Neural cell (in vitro differentiated cells): ENCODE results near the gene NFAM1. TPM values are rescaled to one million over a fixed set of nuclear protein-coding genes. Genes with fewer than 3 reads are reported as not detected.

Source experiments
- H2AFZ ChIP-seq: fragments of 200-600, 300-800 bp; sonication (generic), shearing (Covaris generic); 2 replicates; pipeline ENCODE4 v1.6.0; 2014; ENCODE audit warnings: low read depth, mild to moderate bottlenecking, antibody characterized with exemption, low read length, moderate library complexity
- H3F3A ChIP-seq: fragments of 200-600 bp; shearing (Covaris generic); 2 replicates; pipeline ENCODE4 v1.6.1; 2016; ENCODE audit warnings: mild to moderate bottlenecking, moderate library complexity, mixed read lengths, antibody characterized with exemption, low read length; ENCODE audit not compliant: insufficient read depth, poor library complexity, severe bottlenecking
- H3K27ac ChIP-seq: fragments of 200-600, 300-800 bp; sonication (generic), shearing (Covaris generic); 2 replicates; pipeline ENCODE4 v1.5.1; 2014; ENCODE audit warnings: mild to moderate bottlenecking, low read length, moderate library complexity
- H3K27me3 ChIP-seq: fragments of 300-800, 200-600 bp; sonication (generic), shearing (Covaris generic); 2 replicates; pipeline ENCODE4 v1.6.0; 2014; ENCODE audit warnings: mild to moderate bottlenecking, low read depth, low read length, moderate library complexity; ENCODE audit not compliant: insufficient read depth
- H3K36me3 ChIP-seq: fragments of 300-800, 200-600 bp; sonication (generic), shearing (Covaris generic); 2 replicates; pipeline ENCODE4 v1.5.1; 2014; ENCODE audit warnings: mild to moderate bottlenecking, antibody characterized with exemption, low read length, moderate library complexity; ENCODE audit not compliant: insufficient read depth
- H3K4me2 ChIP-seq: fragments of 300-800, 200-600 bp; sonication (generic), shearing (Covaris generic); 2 replicates; pipeline ENCODE4 v1.6.0; 2014; ENCODE audit warnings: mild to moderate bottlenecking, low read length
- H3K4me3 ChIP-seq: fragments of 300-800, 200-600 bp; sonication (generic), shearing (Covaris generic); 2 replicates; pipeline ENCODE4 v1.5.1; 2014; ENCODE audit warnings: mild to moderate bottlenecking, low read length, moderate library complexity
- H3K79me2 ChIP-seq: fragments of 200-600 bp; shearing (Covaris generic); replicated peaks from 2 replicates; pipeline ENCODE4 v1.6.0; 2014; ENCODE audit warnings: mild to moderate bottlenecking, low read length, moderate library complexity; ENCODE audit not compliant: insufficient read depth
- H3K9ac ChIP-seq: fragments of 300-800, 200-600 bp; sonication (generic), shearing (Covaris generic); 2 replicates; pipeline ENCODE4 v1.6.1; 2016; ENCODE audit warnings: mild to moderate bottlenecking, low read length, mixed read lengths
- H3K9me2 ChIP-seq: fragments of 200-600 bp; shearing (Covaris generic); 2 replicates; pipeline ENCODE4 v1.6.1; 2016; ENCODE audit warnings: mild to moderate bottlenecking, low read length, mixed read lengths; ENCODE audit not compliant: insufficient read depth
- H3K9me3 ChIP-seq: fragments of 200-600, 300-800 bp; sonication (generic), shearing (Covaris generic); 2 replicates; pipeline ENCODE4 v1.6.1; 2016; ENCODE audit warnings: mild to moderate bottlenecking, mixed run types, low read length, moderate library complexity, mixed read lengths
- H4K20me1 ChIP-seq: fragments of 200-600 bp; shearing (Covaris generic); 2 replicates; pipeline ENCODE4 v1.6.1; 2016; ENCODE audit warnings: mild to moderate bottlenecking, mixed run types; ENCODE audit not compliant: insufficient read depth
- EP300 ChIP-seq: fragments of 450-650 bp; conservative IDR thresholded peaks from 2 replicates; pipeline ENCODE4 v1.6.1; 2014; ENCODE audit warnings: antibody characterized with exemption, mild to moderate bottlenecking, moderate library complexity; ENCODE audit not compliant: poor library complexity, severe bottlenecking
- EZH2 ChIP-seq: fragments of 200-600, 300-800 bp; shearing (Covaris generic), sonication (generic); IDR thresholded peaks from 2 replicates; pipeline ENCODE4 v1.6.1; 2014; ENCODE audit warnings: antibody characterized with exemption, low read length, borderline replicate concordance, mild to moderate bottlenecking; ENCODE audit not compliant: insufficient read depth, poor library complexity, severe bottlenecking
- MXI1 ChIP-seq: fragments of 450-650 bp; conservative IDR thresholded peaks from 2 replicates; pipeline ENCODE4 v1.6.1; 2014; ENCODE audit warnings: antibody characterized with exemption, mild to moderate bottlenecking; ENCODE audit not compliant: poor library complexity, severe bottlenecking
- POLR2AphosphoS5 ChIP-seq: IDR thresholded peaks from 2 replicates; pipeline ENCODE4 v1.6.1; 2012
- RAD21 ChIP-seq: fragments of 450-650 bp; conservative IDR thresholded peaks from 2 replicates; pipeline ENCODE4 v1.6.1; 2014; ENCODE audit warnings: antibody characterized with exemption, mild to moderate bottlenecking, moderate library complexity
- SMC3 ChIP-seq: fragments of 450-650 bp; conservative IDR thresholded peaks from 2 replicates; pipeline ENCODE4 v1.6.1; 2014; ENCODE audit warnings: antibody characterized with exemption, mild to moderate bottlenecking, moderate library complexity; ENCODE audit not compliant: poor library complexity
- TAF1 ChIP-seq: IDR thresholded peaks from 2 replicates; pipeline ENCODE4 v1.6.1; 2012; ENCODE audit warnings: low read depth
- polyA plus RNA-seq: library from polyadenylated mRNA; depleted of rRNA; stranded (reverse); fragments of >200 nt; gene quantifications from 2 replicates; pipeline ENCODE4 v1.2.3, GENCODE V29; 2014
- TF ChIP-seq, protein P1 (sequence below): IDR thresholded peaks from 2 replicates; pipeline ENCODE4 v1.6.1; 2012; ENCODE audit warnings: borderline replicate concordance

Gene NFAM1
- polyA plus RNA-seq, 1 donor from 2014 or later = 0.05 TPM

DNA sequence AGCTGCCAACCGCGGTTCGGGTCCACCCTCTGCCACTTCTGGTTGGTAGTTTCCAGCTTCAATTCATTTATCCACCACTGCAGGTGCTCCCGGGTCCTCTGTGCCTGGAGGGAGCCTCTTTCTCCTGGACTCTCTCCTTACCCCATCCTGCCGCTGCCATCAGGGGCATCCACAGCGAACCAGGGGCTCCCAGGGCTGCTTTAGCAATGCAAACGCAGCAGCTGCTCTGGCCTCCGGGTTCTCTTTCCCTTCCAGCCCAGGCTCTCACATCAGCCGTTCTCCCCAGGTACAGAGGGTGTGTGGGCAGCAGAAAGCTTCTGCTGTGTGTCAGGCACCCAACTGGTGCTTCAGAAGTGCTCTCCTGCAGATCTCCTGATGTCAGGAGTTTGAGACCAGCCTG, 27.9 kb downstream of the NFAM1 start:
- no peak overlapping the region for H3K4me3 ChIP-seq
- no peak overlapping the region for H3K9ac ChIP-seq
- no peak for TF ChIP-seq POLR2AphosphoS5
- TF ChIP-seq MXI1 = no peak
- no peak for TF ChIP-seq TAF1
- TF ChIP-seq RAD21 = no peak
- no peak for TF ChIP-seq SMC3
- no peak for TF ChIP-seq EZH2
- TF ChIP-seq, protein P1, sequence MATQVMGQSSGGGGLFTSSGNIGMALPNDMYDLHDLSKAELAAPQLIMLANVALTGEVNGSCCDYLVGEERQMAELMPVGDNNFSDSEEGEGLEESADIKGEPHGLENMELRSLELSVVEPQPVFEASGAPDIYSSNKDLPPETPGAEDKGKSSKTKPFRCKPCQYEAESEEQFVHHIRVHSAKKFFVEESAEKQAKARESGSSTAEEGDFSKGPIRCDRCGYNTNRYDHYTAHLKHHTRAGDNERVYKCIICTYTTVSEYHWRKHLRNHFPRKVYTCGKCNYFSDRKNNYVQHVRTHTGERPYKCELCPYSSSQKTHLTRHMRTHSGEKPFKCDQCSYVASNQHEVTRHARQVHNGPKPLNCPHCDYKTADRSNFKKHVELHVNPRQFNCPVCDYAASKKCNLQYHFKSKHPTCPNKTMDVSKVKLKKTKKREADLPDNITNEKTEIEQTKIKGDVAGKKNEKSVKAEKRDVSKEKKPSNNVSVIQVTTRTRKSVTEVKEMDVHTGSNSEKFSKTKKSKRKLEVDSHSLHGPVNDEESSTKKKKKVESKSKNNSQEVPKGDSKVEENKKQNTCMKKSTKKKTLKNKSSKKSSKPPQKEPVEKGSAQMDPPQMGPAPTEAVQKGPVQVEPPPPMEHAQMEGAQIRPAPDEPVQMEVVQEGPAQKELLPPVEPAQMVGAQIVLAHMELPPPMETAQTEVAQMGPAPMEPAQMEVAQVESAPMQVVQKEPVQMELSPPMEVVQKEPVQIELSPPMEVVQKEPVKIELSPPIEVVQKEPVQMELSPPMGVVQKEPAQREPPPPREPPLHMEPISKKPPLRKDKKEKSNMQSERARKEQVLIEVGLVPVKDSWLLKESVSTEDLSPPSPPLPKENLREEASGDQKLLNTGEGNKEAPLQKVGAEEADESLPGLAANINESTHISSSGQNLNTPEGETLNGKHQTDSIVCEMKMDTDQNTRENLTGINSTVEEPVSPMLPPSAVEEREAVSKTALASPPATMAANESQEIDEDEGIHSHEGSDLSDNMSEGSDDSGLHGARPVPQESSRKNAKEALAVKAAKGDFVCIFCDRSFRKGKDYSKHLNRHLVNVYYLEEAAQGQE = no peak
- TF ChIP-seq EP300 = no peak
- H3F3A ChIP-seq = no peaks in the 10 kb centered on the region
- no peak overlapping the region for H2AFZ ChIP-seq
- no peak overlapping the region for H3K4me2 ChIP-seq
- no peaks in the 10 kb centered on the region for H3K9me3 ChIP-seq
- H3K36me3 ChIP-seq = no peaks in the 10 kb centered on the region
- H4K20me1 ChIP-seq = no peaks in the 10 kb centered on the region
- H3K9me2 ChIP-seq = no peaks in the 10 kb centered on the region
- H3K27me3 ChIP-seq = no peaks in the 10 kb centered on the region
- no peaks in the 10 kb centered on the region for H3K79me2 ChIP-seq
- H3K27ac ChIP-seq = no peak overlapping the region

GRCh38 chr22:42401535-42402334, 30.5 kb downstream of the NFAM1 start:
- TF ChIP-seq EZH2 = no peak
- TF ChIP-seq MXI1 = no peak
- TF ChIP-seq, protein P1 = no peak
- no peak for TF ChIP-seq POLR2AphosphoS5
- H2AFZ ChIP-seq = no peak overlapping the region

More at GRCh38 chr22:42401535-42402334, 30.5 kb downstream of the NFAM1 start:
- no peak overlapping the region for H3K4me2 ChIP-seq
- H3K36me3 ChIP-seq = no peaks in the 10 kb centered on the region
- H3K79me2 ChIP-seq = no peaks in the 10 kb centered on the region
- no peaks in the 10 kb centered on the region for H3F3A ChIP-seq
- H3K9me2 ChIP-seq = no peaks in the 10 kb centered on the region
- H3K27ac ChIP-seq = no peak overlapping the region
- H4K20me1 ChIP-seq = no peaks in the 10 kb centered on the region
- no peaks in the 10 kb centered on the region for H3K9me3 ChIP-seq
- no peak overlapping the region for H3K9ac ChIP-seq
- H3K4me3 ChIP-seq = no peak overlapping the region
- no peaks in the 10 kb centered on the region for H3K27me3 ChIP-seq
